ENCODE data around the gene C11orf97.
"Not testable (repeated sequence)": the region's sequence is repeated elsewhere in the genome, so short reads cannot be mapped to it uniquely, and the experiment has no call there.

Gene C11orf97

DNA sequence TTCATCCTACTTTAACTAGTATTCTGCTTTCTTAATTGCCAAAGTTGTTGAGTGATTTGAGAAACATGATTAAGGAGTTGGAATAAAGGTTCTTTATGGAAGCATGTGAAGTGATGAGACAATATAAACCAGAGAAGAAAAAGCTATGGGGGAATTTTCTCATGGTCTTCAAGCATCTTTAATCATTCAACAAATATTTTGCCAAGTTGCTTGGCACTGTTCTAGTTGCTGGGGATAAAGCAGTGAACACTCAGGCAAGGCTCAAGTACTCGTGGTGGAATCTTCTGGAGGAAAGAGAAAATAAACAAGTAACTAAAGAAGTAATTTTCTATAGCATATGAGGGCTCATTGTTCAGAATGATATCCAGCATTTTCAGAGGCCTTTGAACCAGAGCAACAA lies 45.7 kb downstream of the C11orf97 start:
- DNase-seq (ENCODE audit: low read depth): no peak

- no peak for DNase-seq (ENCODE audit: low read depth)
Observed at GRCh38 chr11:94558468-94558867, 46.2 kb downstream of the C11orf97 start.

GRCh38 chr11:94558932-94559331 lies 46.7 kb downstream of the C11orf97 start:
- DNase-seq (ENCODE audit: low read depth): no peak

DNA sequence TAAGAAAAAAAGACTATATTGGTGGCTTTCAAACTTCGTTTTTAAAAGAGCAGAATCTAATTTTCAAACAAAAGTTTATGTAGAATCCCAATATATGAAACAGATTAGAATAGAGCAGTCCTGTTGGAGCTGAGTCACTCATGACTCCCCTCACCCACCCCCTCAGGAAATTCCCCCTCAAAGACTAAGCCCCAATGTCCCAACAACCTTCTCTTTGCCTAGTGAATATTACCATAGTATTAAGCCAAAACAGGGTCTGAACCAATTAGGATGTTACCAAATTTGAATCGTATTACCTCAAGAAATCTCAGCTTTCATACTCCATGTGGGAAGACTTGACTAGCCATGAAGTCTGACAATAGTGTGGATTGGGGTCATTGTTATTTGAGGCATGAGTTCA lies 47.1 kb downstream of the C11orf97 start:
- no peak for DNase-seq (ENCODE audit: low read depth)

DNA sequence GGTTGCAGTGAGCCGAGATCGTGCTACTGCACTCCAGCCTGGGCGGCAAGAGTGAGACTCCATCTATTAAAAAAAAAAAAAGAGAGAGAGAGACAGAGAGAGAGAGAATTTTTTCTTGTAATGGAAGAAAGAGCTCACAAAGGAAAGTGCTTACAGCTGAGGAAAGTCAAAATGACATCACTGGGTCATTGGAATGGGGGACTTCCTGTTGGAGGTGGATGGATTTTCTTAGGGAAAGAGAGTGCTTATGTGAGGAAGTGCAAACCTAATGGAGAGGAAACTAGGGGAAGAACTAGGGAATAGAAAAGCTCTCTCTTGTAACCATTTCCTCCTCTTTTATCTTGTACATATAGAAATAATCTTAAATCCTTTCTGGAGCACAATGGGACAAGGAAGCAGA lies 48.6 kb downstream of the C11orf97 start:
- no peak for DNase-seq (ENCODE audit: low read depth)

- DNase-seq (ENCODE audit: low read depth): no peak
Observed at GRCh38 chr11:94563176-94563847, 51.1 kb downstream of the C11orf97 start.

DNA sequence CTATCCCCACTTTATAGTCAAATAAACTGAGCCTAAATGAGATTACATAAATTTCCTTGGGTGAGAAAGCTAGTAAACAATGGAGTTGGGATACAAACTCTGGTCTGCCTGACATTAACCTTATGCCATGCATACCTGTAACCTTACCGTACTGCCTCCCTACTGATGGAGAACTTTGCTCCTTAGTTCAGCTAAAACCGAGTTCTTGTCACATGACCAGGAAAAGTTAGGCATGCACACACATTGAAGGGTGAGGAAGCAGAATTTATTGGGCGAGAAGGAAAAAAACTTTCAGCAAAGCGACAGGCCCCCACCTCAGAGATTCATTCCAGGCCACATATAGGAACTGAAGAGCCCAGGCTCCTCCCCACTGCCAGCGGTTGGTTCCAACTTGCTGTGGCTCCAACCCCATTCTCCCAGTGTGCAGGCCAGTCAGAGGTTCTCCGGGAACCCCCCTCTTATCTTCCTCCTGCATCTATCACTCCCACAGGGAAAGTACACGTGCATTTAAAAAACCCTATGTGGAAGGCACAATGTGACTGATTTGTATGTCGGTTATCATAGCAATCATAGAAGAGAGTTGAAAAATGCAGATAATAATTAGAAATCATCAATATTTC lies 51.7 kb downstream of the C11orf97 start:
- DNase-seq (ENCODE audit: low read depth): no peak

DNA sequence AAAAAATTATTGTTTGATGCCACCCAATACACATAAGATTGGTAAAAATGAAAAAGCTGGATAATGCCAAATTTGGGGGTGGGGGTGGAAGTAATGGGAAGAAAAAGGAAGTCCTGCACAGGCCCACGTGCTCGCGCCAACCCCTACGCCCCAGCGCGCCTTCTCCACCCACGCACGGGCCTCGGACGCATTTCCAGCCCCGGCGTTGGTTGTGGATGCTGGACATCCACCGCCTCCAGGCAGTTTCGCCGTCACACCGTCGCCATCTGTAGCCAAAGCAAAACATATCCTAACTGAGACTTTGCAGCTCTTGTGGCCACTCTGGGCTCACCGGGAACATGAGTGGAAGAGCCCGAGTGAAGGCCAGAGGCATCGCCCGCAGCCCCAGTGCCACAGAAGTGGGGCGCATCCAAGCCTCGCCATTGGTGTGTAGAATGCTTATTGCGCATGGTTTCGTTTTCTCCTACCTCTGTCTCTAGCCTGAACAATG lies 55.0 kb downstream of the C11orf97 start, which contains the start of gene PIWIL4:
Gene PIWIL4 (plus strand): TSS at position 188 of the 490 bp plus-strand sequence. CDS start 151 bp downstream, at position 339.
- no peak for DNase-seq (ENCODE audit: low read depth)

DNA sequence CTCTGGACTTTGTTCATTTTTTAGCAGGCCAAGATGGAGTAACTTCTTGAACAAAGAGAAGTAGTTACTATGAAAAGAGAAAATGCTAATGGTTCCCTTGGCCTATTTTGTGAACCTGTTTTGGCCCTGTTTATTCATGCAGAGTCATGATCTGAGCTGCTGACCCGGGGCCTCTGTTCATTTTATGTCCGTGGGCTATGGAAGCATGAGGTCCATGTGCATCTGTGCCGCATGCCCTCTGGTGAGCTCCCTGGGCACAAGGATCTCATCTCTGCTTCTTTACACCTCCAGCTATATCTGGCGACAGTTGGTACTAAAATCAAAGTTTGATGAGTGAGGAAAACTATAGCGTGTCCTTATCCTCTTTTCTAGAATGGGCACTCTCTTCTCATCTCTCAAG lies 55.9 kb downstream of the C11orf97 start:
- no peak for DNase-seq (ENCODE audit: low read depth)

DNA sequence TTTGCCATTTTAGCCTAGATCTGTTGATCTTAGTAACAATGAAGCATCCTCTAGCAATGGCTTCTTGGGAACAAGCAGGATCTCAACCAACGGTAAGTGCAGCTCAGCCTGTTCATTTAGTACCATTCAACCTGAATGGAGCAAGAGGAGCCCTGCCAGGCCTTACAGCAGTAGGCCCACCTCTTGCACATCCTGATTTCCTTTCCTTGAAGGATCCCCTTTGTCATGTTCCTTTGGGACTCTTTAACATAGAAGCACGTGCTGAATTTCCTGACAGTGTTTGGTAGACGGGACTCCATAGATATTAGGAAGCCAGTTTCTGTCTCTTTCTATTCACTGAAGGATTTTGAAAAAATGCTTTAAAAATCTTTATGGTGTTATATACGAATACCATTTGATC lies 56.5 kb downstream of the C11orf97 start:
- no peak for DNase-seq (ENCODE audit: low read depth)

DNA sequence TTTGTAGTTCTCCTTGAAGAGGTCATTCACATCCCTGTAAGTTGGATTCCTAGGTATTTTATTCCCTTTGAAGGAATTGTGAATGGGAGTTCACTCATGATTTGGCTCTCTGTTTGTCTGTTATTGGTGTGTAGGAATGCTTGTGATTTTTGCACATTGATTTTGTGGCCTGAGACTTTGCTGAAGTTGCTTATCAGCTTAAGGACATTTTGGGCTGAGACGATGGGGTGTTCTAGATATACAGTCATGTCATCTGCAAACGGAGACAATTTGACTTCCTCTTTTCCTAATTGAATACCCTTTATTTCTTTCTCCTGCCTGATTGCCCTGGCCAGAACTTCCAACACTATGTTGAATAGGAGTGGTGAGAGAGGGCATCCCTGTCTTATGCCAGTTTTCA lies 60.7 kb downstream of the C11orf97 start:
- DNase-seq (ENCODE audit: low read depth): not testable (repeated sequence)

DNA sequence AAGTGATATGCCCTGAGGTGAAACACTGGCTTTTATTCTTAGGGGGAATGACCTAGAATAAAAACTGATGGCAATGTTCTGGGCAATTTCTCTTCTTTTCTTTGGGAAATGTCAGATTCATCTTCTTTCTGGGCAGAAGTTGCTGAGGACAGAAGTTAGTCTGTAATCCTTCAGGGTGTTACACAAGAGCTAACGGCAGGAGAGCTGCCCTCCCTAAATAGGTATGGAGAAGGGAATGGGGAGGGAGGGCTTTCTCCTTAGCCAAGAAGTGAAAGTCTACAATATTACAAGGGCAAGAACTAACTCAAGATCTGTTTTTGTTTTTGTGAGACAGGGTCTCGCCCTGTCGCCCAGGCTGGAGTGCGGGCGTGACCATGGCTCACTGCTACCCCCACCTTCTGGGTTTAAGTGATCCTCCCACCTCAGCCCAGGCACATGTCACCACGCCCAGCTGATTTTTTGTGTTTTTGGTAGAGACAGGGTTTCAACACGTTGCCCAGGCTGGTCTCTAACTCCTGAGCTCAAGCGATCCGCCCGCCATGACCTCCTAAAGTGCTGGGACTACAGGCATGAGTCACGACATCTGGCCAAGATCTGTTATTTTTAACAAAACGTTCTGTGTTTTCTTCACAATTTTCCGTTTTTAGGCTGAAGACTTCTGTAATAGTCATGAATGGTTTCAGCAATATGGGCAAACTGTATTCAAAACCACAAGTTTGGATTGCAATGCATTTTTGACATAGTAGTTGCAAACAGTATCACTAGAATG lies 62.1 kb downstream of the C11orf97 start:
- DNase-seq (ENCODE audit: low read depth): no peak

DNA sequence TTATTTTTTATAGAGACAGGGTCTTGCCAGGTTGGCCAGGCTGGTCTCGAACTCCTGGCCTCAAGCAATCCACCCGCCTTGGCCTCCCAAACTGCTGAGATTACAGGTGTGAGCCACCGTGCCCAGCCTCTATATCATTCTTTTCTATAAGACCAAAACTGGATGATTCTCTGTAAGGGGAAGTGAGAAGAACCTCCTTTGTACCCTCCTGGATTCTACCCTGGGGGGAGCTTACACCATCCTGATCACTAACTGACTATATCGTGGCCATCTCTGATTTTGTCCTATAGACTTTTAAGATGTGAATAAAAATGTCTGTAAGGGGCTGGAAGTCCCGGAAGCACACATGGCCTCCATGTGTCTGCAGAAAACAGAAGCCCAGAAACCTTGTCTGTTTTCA lies 64.0 kb downstream of the C11orf97 start:
- DNase-seq (ENCODE audit: low read depth): no peak

DNA sequence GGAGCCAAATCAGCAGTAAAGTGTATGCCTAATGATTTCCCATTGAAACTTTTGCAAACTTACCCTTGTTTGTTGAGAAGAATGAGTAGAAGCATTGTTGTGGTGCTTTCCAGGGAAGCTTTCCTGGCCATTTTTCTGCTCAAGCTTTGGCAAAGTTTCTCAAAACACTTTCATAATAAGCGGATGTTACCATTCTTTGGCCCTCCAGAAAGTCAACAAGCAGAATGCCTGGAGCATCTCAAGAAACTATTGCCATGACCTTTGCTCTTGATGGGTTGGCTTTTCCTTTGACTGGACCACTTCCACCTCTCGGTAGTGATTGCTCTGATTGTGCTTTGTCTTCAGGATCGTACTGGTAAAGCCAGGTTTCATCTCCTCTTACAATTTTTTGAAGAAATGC lies 65.6 kb downstream of the C11orf97 start:
- no peak for DNase-seq (ENCODE audit: low read depth)

Measured in T follicular helper cell (primary cell).